Iris pigment epithelial cell (primary cell): ENCODE data around the gene PSMC2.
A peak's percentile ranks its signal among the peaks of the same experiment; 100 is the strongest.
"Not testable (repeated sequence)": the region's sequence is repeated elsewhere in the genome, so short reads cannot be mapped to it uniquely, and the experiment has no call there.

Experiments used
- DNase-seq: peaks from one replicate; pipeline ENCODE4 v3.0.0-alpha.2; 2011; ENCODE audit warnings: low read depth

PSMC2 gene

DNA sequence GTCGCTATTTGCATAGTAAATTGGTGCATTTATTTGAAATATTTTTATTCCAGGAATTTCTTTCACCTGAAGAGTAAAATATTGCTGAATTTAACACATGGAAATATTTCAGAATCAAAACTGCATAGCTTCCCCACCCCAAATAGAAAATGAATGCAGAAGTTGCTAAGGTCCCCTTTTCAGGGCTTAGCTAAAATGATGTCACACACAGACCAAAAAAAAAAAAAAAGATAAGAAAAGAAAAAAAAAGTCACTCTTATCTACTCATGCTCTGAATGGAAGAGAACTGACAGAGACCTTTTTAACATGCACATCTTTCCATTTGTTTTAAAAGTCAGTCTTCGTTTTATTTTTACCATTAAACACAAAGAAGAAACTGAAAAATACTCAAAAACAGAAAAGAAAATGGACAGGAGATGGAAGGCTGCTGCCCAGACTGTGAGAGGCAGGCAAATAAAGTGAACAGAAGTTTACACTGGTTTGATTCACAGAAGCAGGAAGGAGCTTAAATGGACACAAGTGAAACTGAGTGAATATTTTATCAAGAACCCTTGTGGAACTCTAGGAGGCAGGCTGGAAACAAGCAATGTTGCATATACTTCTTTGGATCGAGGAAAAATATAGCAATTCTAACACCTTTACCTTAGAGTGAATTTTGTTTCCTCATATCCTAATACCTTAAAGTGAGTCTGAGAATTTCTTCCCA lies 32.0 kb downstream of the PSMC2 start:
- DNase-seq = no peak

DNA sequence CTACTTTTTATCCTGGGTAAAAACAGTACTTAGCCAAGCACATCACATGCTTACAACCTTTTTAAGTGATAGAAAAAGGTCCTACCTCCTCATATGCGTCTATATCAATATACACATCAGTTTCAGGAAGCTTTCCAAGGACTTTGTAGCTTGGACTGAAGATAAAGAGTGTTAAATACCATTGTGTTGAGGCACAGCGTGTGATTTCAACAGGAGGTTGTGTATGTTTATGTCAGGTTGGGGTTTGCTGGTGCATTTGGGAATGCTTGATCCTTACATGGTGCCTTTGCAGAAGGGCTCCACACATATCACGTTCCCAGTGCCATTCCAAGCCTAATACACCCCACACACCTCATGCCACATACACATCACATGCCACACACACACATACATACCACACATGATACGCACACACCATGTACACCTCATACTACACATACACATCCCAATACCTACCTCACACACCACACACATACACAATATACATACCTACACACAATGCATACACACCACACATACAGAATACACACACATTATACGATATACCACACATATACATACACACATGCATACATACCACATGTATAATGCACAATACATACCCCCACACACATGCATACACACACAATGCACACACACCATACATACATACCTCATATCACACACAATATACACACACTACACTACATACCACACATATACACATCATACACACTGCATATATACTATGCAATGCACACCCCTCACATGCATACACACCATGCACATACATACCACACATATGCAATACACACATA lies 33.1 kb downstream of the PSMC2 start:
- peak; percentile 56 for DNase-seq

DNA sequence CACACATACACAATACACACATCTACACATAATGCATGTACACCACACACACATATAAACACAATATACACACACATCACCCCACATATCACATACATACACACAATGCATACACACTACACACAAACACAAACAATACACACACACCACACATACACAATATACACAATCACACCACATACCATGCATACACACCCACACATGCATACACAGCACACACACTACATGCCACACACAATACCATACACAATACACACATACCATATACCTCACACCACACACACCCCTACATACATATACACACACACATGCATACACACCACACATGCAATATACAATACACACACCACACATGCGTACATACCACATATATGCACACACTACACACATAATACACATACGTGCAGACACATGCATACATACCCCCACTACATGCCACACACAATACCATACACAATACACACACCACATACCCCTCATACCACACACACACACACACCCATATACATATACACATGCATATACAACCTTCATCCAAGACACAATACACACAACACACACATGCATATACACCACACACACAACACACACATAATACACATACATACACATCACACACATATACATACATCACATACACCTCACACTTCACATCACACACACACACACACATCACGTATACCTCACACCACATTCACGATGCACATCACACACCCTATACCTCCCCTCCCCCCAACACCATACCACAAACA lies 34.0 kb downstream of the PSMC2 start:
- DNase-seq = no peak

- no peak for DNase-seq
These were observed 34.6 kb downstream of the PSMC2 start for GRCh38 chr7:103382032-103382402.

DNA sequence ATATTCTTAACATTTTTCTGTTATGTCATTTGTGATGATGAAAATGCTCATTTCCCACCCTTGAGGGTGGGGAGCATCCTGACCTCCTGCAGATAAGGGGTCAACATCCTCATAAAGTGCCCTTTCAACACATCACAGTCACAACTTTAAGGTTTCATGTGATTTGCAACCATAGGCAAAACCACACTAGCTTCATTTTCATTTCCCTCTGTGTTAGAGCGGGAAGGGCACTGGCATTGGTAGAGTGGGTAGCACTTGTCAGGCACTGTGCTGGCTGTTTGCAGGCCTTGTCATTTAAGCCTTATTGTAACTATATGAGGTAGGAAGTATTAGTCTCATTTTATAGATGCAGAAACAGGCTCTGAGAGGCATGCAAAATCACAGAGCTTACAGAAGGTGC lies 39.8 kb downstream of the PSMC2 start:
- no peak for DNase-seq

GRCh38 chr7:103388469-103389140 lies 41.2 kb downstream of the PSMC2 start:
- no peak for DNase-seq

- DNase-seq = no peak
These were observed 41.8 kb downstream of the PSMC2 start for GRCh38 chr7:103389263-103389662.

DNA sequence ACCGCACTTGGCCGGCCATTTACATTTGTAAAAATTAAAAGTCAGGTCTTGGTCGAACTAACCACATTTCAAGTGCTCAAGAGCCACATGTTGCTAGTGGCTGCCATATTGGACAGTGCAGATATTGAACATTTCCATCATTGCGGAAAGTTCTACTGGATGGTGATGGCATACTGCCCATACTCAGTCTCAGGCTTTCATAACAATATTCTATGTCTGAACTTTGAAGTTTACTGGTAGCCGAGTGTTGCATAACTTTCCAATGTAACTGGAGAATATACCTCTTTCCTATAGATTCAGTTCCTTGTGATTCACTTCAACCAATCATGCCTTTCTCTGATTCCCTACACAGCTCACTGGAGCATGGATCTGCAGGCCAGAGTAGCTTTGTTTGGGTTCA lies 43.7 kb downstream of the PSMC2 start:
- DNase-seq = no peak

- no peak for DNase-seq
These were observed 44.5 kb downstream of the PSMC2 start for GRCh38 chr7:103391976-103392375.

- no peak for DNase-seq
These were observed 47.1 kb downstream of the PSMC2 start for GRCh38 chr7:103394566-103394965.

DNA sequence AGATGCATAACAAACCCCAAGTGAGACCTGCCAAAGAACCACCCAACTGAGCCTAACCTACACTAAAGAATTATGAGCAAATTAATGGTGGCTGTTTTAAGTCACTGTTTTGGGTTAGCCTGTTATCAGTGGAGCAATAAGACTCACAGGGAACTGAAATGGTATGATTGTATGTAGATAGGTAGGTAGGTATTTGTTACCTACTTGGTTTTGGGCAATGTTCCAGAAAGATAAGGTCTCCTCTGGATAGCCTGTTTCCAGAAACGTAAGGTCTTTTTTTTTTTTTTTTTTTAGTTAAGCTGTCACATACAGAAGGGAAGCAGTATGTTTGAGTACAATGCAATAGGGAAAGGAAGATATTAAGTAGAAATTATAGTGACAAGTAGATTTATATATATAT lies 47.6 kb downstream of the PSMC2 start:
- DNase-seq = no peak

DNA sequence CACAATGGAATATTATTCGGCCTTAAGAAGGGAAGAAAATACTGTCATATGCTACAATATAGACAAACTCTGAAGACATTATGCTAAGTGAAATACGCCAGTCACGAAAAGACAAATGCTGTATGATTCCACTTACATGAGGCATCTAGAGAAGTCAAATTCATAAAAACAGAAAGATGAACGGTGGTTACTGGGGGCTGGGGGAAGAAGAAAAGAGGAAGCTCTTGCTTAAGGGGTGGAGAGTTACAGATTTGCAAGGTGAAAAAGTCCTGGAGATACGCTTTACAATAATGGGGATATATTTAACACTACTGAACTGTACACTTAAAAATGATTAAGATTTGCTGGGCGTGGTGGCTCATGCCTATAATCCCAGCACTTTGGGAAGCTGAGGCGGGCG lies 49.0 kb downstream of the PSMC2 start:
- DNase-seq = no peak

DNA sequence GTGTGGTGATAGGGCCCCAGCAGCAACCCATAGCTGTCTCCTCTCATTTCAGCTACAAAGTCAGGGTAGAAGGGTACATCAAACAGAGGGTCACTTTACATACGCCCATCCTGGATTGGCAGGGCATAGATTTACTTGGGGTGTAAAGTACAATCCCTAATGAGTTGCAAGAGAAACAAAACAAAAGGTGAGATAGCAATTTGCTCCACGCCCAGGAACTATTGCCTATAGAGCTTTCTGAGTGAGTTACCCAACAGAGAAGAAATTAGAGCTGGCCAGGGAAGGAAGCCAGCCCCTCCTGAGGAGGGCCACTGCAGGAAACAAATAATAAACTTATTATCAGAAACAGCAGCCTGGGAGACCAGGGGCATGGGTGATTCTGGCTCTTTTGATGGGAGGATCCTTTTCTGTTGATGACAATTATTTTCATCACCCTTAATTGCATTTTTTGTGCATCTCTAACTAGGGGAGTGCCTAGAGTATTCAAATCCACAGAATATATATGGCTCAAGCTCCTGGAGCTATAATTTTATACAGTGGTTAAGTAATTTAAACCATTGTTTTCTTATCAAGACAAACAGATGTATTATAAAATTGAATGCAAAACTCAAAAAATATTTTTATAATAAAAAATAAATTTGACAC lies 51.2 kb downstream of the PSMC2 start:
- DNase-seq = no peak

GRCh38 chr7:103399687-103400086 lies 52.2 kb downstream of the PSMC2 start:
- not testable (repeated sequence) for DNase-seq

GRCh38 chr7:103405789-103406613 lies 58.6 kb downstream of the PSMC2 start:
- not testable (repeated sequence) for DNase-seq

GRCh38 chr7:103412151-103412550 lies 64.7 kb downstream of the PSMC2 start:
- no peak for DNase-seq

- DNase-seq = no peak
These were observed 66.0 kb downstream of the PSMC2 start for GRCh38 chr7:103413407-103413806.

- DNase-seq = no peak
These were observed 70.8 kb downstream of the PSMC2 start for GRCh38 chr7:103418241-103418640.
